B cell (primary cell): ENCODE results near the gene PEX10. TPM values are rescaled to one million over a fixed set of nuclear protein-coding genes. Genes with fewer than 3 reads are reported as not detected.

ENCODE experiments used
- ATAC-seq: fragments of 200-7000 bp; cut with Tn5 transposase; one replicate; pipeline ENCODE4 v1.10.0; 2021; ENCODE audit warnings: low read depth, mild to moderate bottlenecking, moderate number of reproducible peaks, moderate library complexity
- CTCF ChIA-PET: fragments of 350-600 bp; sonication (Branson Sonifier 250); formaldehyde crosslinking; loops from one replicate; lab custom pipeline; 2021; ENCODE audit warnings: antibody characterized with exemption, inconsistent platforms; lab: Charles Lee
- POLR2A ChIA-PET: fragments of 350-600 bp; sonication (Branson Sonifier 250); formaldehyde crosslinking; loops from one replicate; lab custom pipeline; 2021; ENCODE audit warnings: antibody characterized with exemption; lab: Charles Lee
- DNase-seq: peaks from one replicate; pipeline ENCODE4 v3.0.0; 2013
- H2AFZ ChIP-seq: 2 replicates; pipeline ENCODE4 v1.6.1; 2012; ENCODE audit warnings: mild to moderate bottlenecking, low read depth, low read length; ENCODE audit not compliant: insufficient read depth, poor library complexity, severe bottlenecking
- H3K27ac ChIP-seq, 2 donors: 1 replicate in 1 of 2; 2 replicates in 1 of 2; pipeline ENCODE4 v1.5.1; 2012 to 2013; ENCODE audit warnings: low read length in 2 of 2, mild to moderate bottlenecking in 2 of 2, moderate library complexity in 1 of 2
- H3K27me3 ChIP-seq, 4 experiments: fragments of 200-600 bp in 1 of 4; sonication (generic) in 1 of 4; replicated peaks in 1 of 4; 1 replicate in 2 of 4; 2 replicates in 2 of 4; pipeline versions ENCODE4 v1.6.1 to v1.7.0; 2013 to 2016; ENCODE audit warnings: low read length in 3 of 4, mild to moderate bottlenecking in 2 of 4, mixed read lengths in 1 of 4, moderate library complexity in 1 of 4; ENCODE audit not compliant: insufficient read depth in 4 of 4, control insufficient read depth in 3 of 4; ENCODE audit errors: control extremely low read depth in 1 of 4
- H3K36me3 ChIP-seq, 2 experiments: replicated peaks in 1 of 2; 1 replicate in 1 of 2; 2 replicates in 1 of 2; pipeline versions ENCODE4 v1.6.1 to v1.7.1; 2013; ENCODE audit warnings: low read length in 1 of 2; ENCODE audit not compliant: insufficient read depth in 2 of 2, control insufficient read depth in 1 of 2; ENCODE audit errors: control extremely low read depth in 1 of 2, extremely low read depth in 1 of 2
- H3K4me1 ChIP-seq, 2 donors: fragments of 200-600 bp in 1 of 2; sonication (generic) in 1 of 2; 1 replicate in 1 of 2; 2 replicates in 1 of 2; pipeline versions ENCODE4 v1.5.1 to v1.6.1; 2013 to 2017; ENCODE audit warnings: low read length in 2 of 2; ENCODE audit not compliant: control insufficient read depth in 2 of 2, insufficient read depth in 2 of 2
- H3K4me2 ChIP-seq: replicated peaks from 2 replicates; pipeline ENCODE3; 2012; ENCODE audit warnings: mild to moderate bottlenecking, low read depth, low read length; ENCODE audit not compliant: poor library complexity, severe bottlenecking
- H3K4me3 ChIP-seq, 5 experiments: fragments of 200-600 bp in 1 of 5; sonication (generic) in 1 of 5; 1 replicate in 3 of 5; 2 replicates in 2 of 5; pipeline versions ENCODE4 v1.5.1 to v1.7.0; 2011 to 2016; ENCODE audit warnings: low read length in 4 of 5, mild to moderate bottlenecking in 4 of 5, low read depth in 2 of 5, control low read depth in 1 of 5, moderate library complexity in 1 of 5; ENCODE audit not compliant: insufficient read depth in 1 of 5; ENCODE audit errors: control extremely low read depth in 1 of 5, extremely low read depth in 1 of 5
- H3K79me2 ChIP-seq: fragments of 200-600 bp; sonication (generic); one replicate; pipeline ENCODE4 v1.6.0; 2016; ENCODE audit warnings: low read length; ENCODE audit not compliant: control insufficient read depth, insufficient read depth
- H3K9ac ChIP-seq: fragments of 200-600 bp; sonication (generic); 2 replicates; pipeline ENCODE4 v1.6.1; 2017; ENCODE audit warnings: mild to moderate bottlenecking, low read length, moderate library complexity
- H3K9me3 ChIP-seq, 3 donors: one replicate each; pipeline versions ENCODE4 v1.6.1 to v1.7.1; 2013; ENCODE audit warnings: low read length in 2 of 3; ENCODE audit not compliant: control insufficient read depth in 2 of 3, insufficient read depth in 1 of 3; ENCODE audit errors: control extremely low read depth in 1 of 3
- H4K20me1 ChIP-seq: 2 replicates; pipeline ENCODE4 v1.6.0; 2012; ENCODE audit warnings: mild to moderate bottlenecking, low read length; ENCODE audit not compliant: insufficient read depth, control insufficient read depth, poor library complexity, severe bottlenecking
- H3K27ac Mint-ChIP-seq: one replicate; pipeline ENCODE4 v1.8.0; 2021; ENCODE audit warnings: mixed read lengths
- H3K27me3 Mint-ChIP-seq: one replicate; pipeline ENCODE4 v1.8.0; 2021; ENCODE audit warnings: mixed read lengths
- H3K4me1 Mint-ChIP-seq: one replicate; pipeline ENCODE4 v1.8.0; 2021; ENCODE audit warnings: mixed read lengths
- H3K4me3 Mint-ChIP-seq: one replicate; pipeline ENCODE4 v1.8.0; 2021; ENCODE audit warnings: mixed read lengths
- H3K9me3 Mint-ChIP-seq: one replicate; pipeline ENCODE4 v1.8.0; 2022; ENCODE audit warnings: mixed read lengths; ENCODE audit not compliant: insufficient read depth
- CTCF ChIP-seq: fragments of 200-600 bp; IDR thresholded peaks from one replicate; pipeline ENCODE4 v1.8.0; 2022; ENCODE audit warnings: antibody characterized with exemption, mild to moderate bottlenecking
- EZH2 ChIP-seq: IDR thresholded peaks from 2 replicates; pipeline ENCODE4 v1.6.1; 2012; ENCODE audit warnings: borderline replicate concordance, low read depth, mild to moderate bottlenecking, moderate library complexity, low read length; ENCODE audit not compliant: insufficient read depth, poor library complexity, severe bottlenecking
- whole genome bisulfite sequencing: methylation state at CpG from one replicate; pipeline ENCODE4 v1.1.5; 2013; ENCODE audit warnings: missing lambda C conversion rate; ENCODE audit not compliant: insufficient coverage; 5-methylcytosine and 5-hydroxymethylcytosine counted together
- intact Hi-C: fragments of 100-400 bp; cut with micrococcal nuclease; formaldehyde crosslinking; loops from one replicate; pipeline ENCODE4 v1.10.0; 2022
- polyA plus RNA-seq: library from polyadenylated mRNA; depleted of rRNA; stranded (reverse); fragments of >200 nt; gene quantifications from 2 replicates; pipeline ENCODE4 v1.2.3, GENCODE V29; 2012
- total RNA-seq, 2 donors: library from RNA; stranded (reverse); fragments of 120-200 nt in 1 of 2; gene quantifications; 1 replicate in 1 of 2; 2 replicates in 1 of 2; pipeline versions ENCODE4 v1.2.3 to v1.2.4, GENCODE V29; 2013 to 2022

The PEX10 gene
- total and polyA plus RNA-seq, 2 donors (not counting 1 experiment from before 2014, with no cell fraction given): 13.5 to 18.4 TPM

DNA sequence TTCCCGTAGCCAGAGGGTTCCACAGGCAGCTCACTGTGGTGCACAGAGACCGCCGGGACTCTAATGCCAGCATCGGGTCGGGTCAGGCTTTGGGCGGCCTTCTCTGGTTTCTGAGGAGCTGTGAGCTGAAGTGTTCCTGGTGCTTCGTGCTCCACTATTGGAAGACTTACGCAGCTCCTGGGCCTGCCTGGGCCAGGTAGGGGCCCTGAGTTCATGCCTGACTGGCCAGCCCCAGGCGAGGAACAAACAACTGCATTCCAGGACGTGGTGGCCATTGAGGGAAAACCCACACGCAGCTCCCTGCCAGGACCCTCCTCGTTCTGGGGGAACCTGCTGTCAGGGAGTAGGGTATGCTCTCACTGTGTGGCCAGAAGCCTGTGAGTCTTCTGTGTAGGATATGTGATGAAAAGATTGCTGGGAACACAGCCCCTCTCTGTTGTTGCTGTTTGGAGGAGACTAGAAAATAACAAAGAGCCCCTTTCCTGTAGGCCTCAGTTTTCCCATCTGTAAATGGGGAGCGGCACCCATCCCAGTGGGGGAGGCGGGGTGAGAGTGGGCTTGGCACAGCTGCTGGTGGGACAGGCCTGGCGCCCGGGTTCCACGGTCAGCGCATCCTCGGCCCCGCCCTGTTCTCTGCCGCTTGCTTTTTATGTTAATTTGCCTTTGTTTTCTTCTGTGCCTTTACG, 12.3 kb downstream of the PEX10 start:
- H3K4me1 ChIP-seq: no peaks in the 10 kb centered on the region
- H3K4me1 Mint-ChIP-seq: peaks cover 14% of the 10 kb centered on the region
- no peak overlapping the region for H3K27ac ChIP-seq
- 96% methylated on average over 22 of the region's 22 CpGs for WGBS
- H3K27me3 Mint-ChIP-seq: no peaks in the 10 kb centered on the region
- no peak overlapping the region for H3K27ac Mint-ChIP-seq
- no peak overlapping the region for H3K4me3 Mint-ChIP-seq
- peaks cover 0 to 86% of the 10 kb centered on the region in 2 experiments for H3K36me3 ChIP-seq
- H3K4me3 ChIP-seq: no peak overlapping the region
- ATAC-seq (no peak), DNase-seq (no peak)
- intact Hi-C loops: no loop called here
- H3K27me3 ChIP-seq: no peaks in the 10 kb centered on the region
- H3K9ac ChIP-seq: no peak overlapping the region
- no peaks in the 10 kb centered on the region for H3K9me3 ChIP-seq
- peaks cover 63% of the 10 kb centered on the region for H3K79me2 ChIP-seq
- ChIA-PET POLR2A (no interaction called here), CTCF (interaction anchor here (1.3 to 1.4 kb wide), 2 partner anchors 8 to 205 kb away, joined by 3 to 4 read pairs; partner anchors contain the start of genes FAAP20, MORN1 and RER1)
- no peak overlapping the region for H2AFZ ChIP-seq
- TF ChIP-seq CTCF (no peak), EZH2 (no peak)
- H4K20me1 ChIP-seq: peaks cover 78% of the 10 kb centered on the region
- H3K9me3 Mint-ChIP-seq: no peaks in the 10 kb centered on the region
- no peak overlapping the region for H3K4me2 ChIP-seq

GRCh38 chr1:2398871-2399270, 13.5 kb downstream of the PEX10 start:
- Histone ChIP-seq H3K79me2 (peaks cover 74% of the 10 kb centered on the region), H4K20me1 (peaks cover 80% of the 10 kb centered on the region), H3K4me2 (no peak overlapping the region), H3K27me3 (no peaks in the 10 kb centered on the region), H3K36me3 (peaks cover 2 to 84% of the 10 kb centered on the region in 2 experiments), H3K4me3 (no peak overlapping the region), H3K9ac (no peak overlapping the region), H3K9me3 (no peaks in the 10 kb centered on the region), H3K4me1 (peaks cover 1 to 6% of the 10 kb centered on the region in 2 donors), H3K27ac (no peak overlapping the region), H2AFZ (no peak overlapping the region)
- intact Hi-C loops: no loop called here
- DNase-seq: no peak
- CTCF ChIA-PET: no interaction called here
- POLR2A ChIA-PET: no interaction called here
- Mint-ChIP-seq H3K4me1 (peaks cover 23% of the 10 kb centered on the region), H3K4me3 (no peak overlapping the region), H3K9me3 (no peaks in the 10 kb centered on the region), H3K27ac (no peak overlapping the region), H3K27me3 (no peaks in the 10 kb centered on the region)
- ATAC-seq: no peak
- TF ChIP-seq EZH2 (no peak), CTCF (no peak)
- 98% methylated on average over 7 of the region's 7 CpGs for WGBS
